B cell (primary cell): ENCODE data around the gene FMNL3. TPM values are rescaled to one million over a fixed set of nuclear protein-coding genes. Genes with fewer than 3 reads are reported as not detected.

Experiments
- ATAC-seq: fragments of 200-7000 bp; cut with Tn5 transposase; one replicate; pipeline ENCODE4 v1.10.0; 2021; ENCODE audit warnings: low read depth, mild to moderate bottlenecking, moderate number of reproducible peaks, moderate library complexity
- CTCF ChIA-PET: fragments of 350-600 bp; sonication (Branson Sonifier 250); formaldehyde crosslinking; loops from one replicate; lab custom pipeline; 2021; ENCODE audit warnings: antibody characterized with exemption, inconsistent platforms; lab: Charles Lee
- POLR2A ChIA-PET: fragments of 350-600 bp; sonication (Branson Sonifier 250); formaldehyde crosslinking; loops from one replicate; lab custom pipeline; 2021; ENCODE audit warnings: antibody characterized with exemption; lab: Charles Lee
- DNase-seq: peaks from one replicate; pipeline ENCODE4 v3.0.0; 2013
- H2AFZ ChIP-seq: 2 replicates; pipeline ENCODE4 v1.6.1; 2012; ENCODE audit warnings: mild to moderate bottlenecking, low read depth, low read length; ENCODE audit not compliant: insufficient read depth, poor library complexity, severe bottlenecking
- H3K27ac ChIP-seq, 2 donors: 1 replicate in 1 of 2; 2 replicates in 1 of 2; pipeline ENCODE4 v1.5.1; 2012 to 2013; ENCODE audit warnings: low read length in 2 of 2, mild to moderate bottlenecking in 2 of 2, moderate library complexity in 1 of 2
- H3K27me3 ChIP-seq, 4 experiments: fragments of 200-600 bp in 1 of 4; sonication (generic) in 1 of 4; replicated peaks in 1 of 4; 1 replicate in 2 of 4; 2 replicates in 2 of 4; pipeline versions ENCODE4 v1.6.1 to v1.7.0; 2013 to 2016; ENCODE audit warnings: low read length in 3 of 4, mild to moderate bottlenecking in 2 of 4, mixed read lengths in 1 of 4, moderate library complexity in 1 of 4; ENCODE audit not compliant: insufficient read depth in 4 of 4, control insufficient read depth in 3 of 4; ENCODE audit errors: control extremely low read depth in 1 of 4
- H3K36me3 ChIP-seq, 2 experiments: replicated peaks in 1 of 2; 1 replicate in 1 of 2; 2 replicates in 1 of 2; pipeline versions ENCODE4 v1.6.1 to v1.7.1; 2013; ENCODE audit warnings: low read length in 1 of 2; ENCODE audit not compliant: insufficient read depth in 2 of 2, control insufficient read depth in 1 of 2; ENCODE audit errors: control extremely low read depth in 1 of 2, extremely low read depth in 1 of 2
- H3K4me1 ChIP-seq, 2 donors: fragments of 200-600 bp in 1 of 2; sonication (generic) in 1 of 2; 1 replicate in 1 of 2; 2 replicates in 1 of 2; pipeline versions ENCODE4 v1.5.1 to v1.6.1; 2013 to 2017; ENCODE audit warnings: low read length in 2 of 2; ENCODE audit not compliant: control insufficient read depth in 2 of 2, insufficient read depth in 2 of 2
- H3K4me2 ChIP-seq: replicated peaks from 2 replicates; pipeline ENCODE3; 2012; ENCODE audit warnings: mild to moderate bottlenecking, low read depth, low read length; ENCODE audit not compliant: poor library complexity, severe bottlenecking
- H3K4me3 ChIP-seq, 5 experiments: fragments of 200-600 bp in 1 of 5; sonication (generic) in 1 of 5; 1 replicate in 3 of 5; 2 replicates in 2 of 5; pipeline versions ENCODE4 v1.5.1 to v1.7.0; 2011 to 2016; ENCODE audit warnings: low read length in 4 of 5, mild to moderate bottlenecking in 4 of 5, low read depth in 2 of 5, control low read depth in 1 of 5, moderate library complexity in 1 of 5; ENCODE audit not compliant: insufficient read depth in 1 of 5; ENCODE audit errors: control extremely low read depth in 1 of 5, extremely low read depth in 1 of 5
- H3K79me2 ChIP-seq: fragments of 200-600 bp; sonication (generic); one replicate; pipeline ENCODE4 v1.6.0; 2016; ENCODE audit warnings: low read length; ENCODE audit not compliant: control insufficient read depth, insufficient read depth
- H3K9ac ChIP-seq: fragments of 200-600 bp; sonication (generic); 2 replicates; pipeline ENCODE4 v1.6.1; 2017; ENCODE audit warnings: mild to moderate bottlenecking, low read length, moderate library complexity
- H3K9me3 ChIP-seq, 3 donors: one replicate each; pipeline versions ENCODE4 v1.6.1 to v1.7.1; 2013; ENCODE audit warnings: low read length in 2 of 3; ENCODE audit not compliant: control insufficient read depth in 2 of 3, insufficient read depth in 1 of 3; ENCODE audit errors: control extremely low read depth in 1 of 3
- H4K20me1 ChIP-seq: 2 replicates; pipeline ENCODE4 v1.6.0; 2012; ENCODE audit warnings: mild to moderate bottlenecking, low read length; ENCODE audit not compliant: insufficient read depth, control insufficient read depth, poor library complexity, severe bottlenecking
- H3K27ac Mint-ChIP-seq: one replicate; pipeline ENCODE4 v1.8.0; 2021; ENCODE audit warnings: mixed read lengths
- H3K27me3 Mint-ChIP-seq: one replicate; pipeline ENCODE4 v1.8.0; 2021; ENCODE audit warnings: mixed read lengths
- H3K4me1 Mint-ChIP-seq: one replicate; pipeline ENCODE4 v1.8.0; 2021; ENCODE audit warnings: mixed read lengths
- H3K4me3 Mint-ChIP-seq: one replicate; pipeline ENCODE4 v1.8.0; 2021; ENCODE audit warnings: mixed read lengths
- H3K9me3 Mint-ChIP-seq: one replicate; pipeline ENCODE4 v1.8.0; 2022; ENCODE audit warnings: mixed read lengths; ENCODE audit not compliant: insufficient read depth
- CTCF ChIP-seq: fragments of 200-600 bp; IDR thresholded peaks from one replicate; pipeline ENCODE4 v1.8.0; 2022; ENCODE audit warnings: antibody characterized with exemption, mild to moderate bottlenecking
- EZH2 ChIP-seq: IDR thresholded peaks from 2 replicates; pipeline ENCODE4 v1.6.1; 2012; ENCODE audit warnings: borderline replicate concordance, low read depth, mild to moderate bottlenecking, moderate library complexity, low read length; ENCODE audit not compliant: insufficient read depth, poor library complexity, severe bottlenecking
- WGBS: methylation state at CpG from one replicate; pipeline ENCODE4 v1.1.5; 2013; ENCODE audit warnings: missing lambda C conversion rate; ENCODE audit not compliant: insufficient coverage; 5-methylcytosine and 5-hydroxymethylcytosine counted together
- intact Hi-C: fragments of 100-400 bp; cut with micrococcal nuclease; formaldehyde crosslinking; loops from one replicate; pipeline ENCODE4 v1.10.0; 2022
- polyA plus RNA-seq: library from polyadenylated mRNA; depleted of rRNA; stranded (reverse); fragments of >200 nt; gene quantifications from 2 replicates; pipeline ENCODE4 v1.2.3, GENCODE V29; 2012
- total RNA-seq, 2 donors: library from RNA; stranded (reverse); fragments of 120-200 nt in 1 of 2; gene quantifications; 1 replicate in 1 of 2; 2 replicates in 1 of 2; pipeline versions ENCODE4 v1.2.3 to v1.2.4, GENCODE V29; 2013 to 2022

The FMNL3 gene
- total and polyA plus RNA-seq, 2 donors (not counting 1 experiment from before 2014, with no cell fraction given), result 19.3 to 69.9 TPM

GRCh38 chr12:49623142-49623904, 83.9 kb downstream of the FMNL3 start, which contains the start of gene PRPF40B:
Gene PRPF40B (plus strand): TSS chr12:49623561. CDS start chr12:49623591, 30 bp downstream.
- ATAC-seq (peak; percentile 85), DNase-seq (peak; percentile 92)
- Histone ChIP-seq H3K27me3 (no peaks in the 10 kb centered on the region), H3K4me1 (peaks cover 11 to 21% of the 10 kb centered on the region in 2 donors), H3K36me3 (no peaks in the 10 kb centered on the region), H3K4me2 (peak within 1 kb of the TSS; percentile 88), H2AFZ (peak within 1 kb of the TSS; percentile 62), H3K79me2 (no peaks in the 10 kb centered on the region), H3K27ac (peak within 1 kb of the TSS; percentile 56 to 65), H3K9me3 (no peaks in the 10 kb centered on the region), H3K4me3 (peak within 1 kb of the TSS; percentile 56 to 85 (median 73)), H4K20me1 (no peaks in the 10 kb centered on the region), H3K9ac (peak within 1 kb of the TSS; percentile 70)
- intact Hi-C loops, result loop anchor here (1.0 to 5.0 kb wide), 9 partner anchors 21 to 756 kb away; partner anchors contain the start of genes BCDIN3D, FMNL3, NCKAP5L and RND1
- TF ChIP-seq EZH2, result no peak
- peak; percentile 51 for TF ChIP-seq CTCF
- 2% methylated on average over 59 of the region's 76 CpGs for WGBS
- H3K9me3 Mint-ChIP-seq, result no peaks in the 10 kb centered on the region
- H3K4me1 Mint-ChIP-seq, result peaks cover 19% of the 10 kb centered on the region
- CTCF ChIA-PET, result interaction anchor here (0.5 to 5.4 kb wide), 21 partner anchors 11 to 265 kb away, joined by 3 to 61 read pairs (median 4); partner anchors contain the start of genes SPATS2 and TMBIM6
- H3K27me3 Mint-ChIP-seq, result no peaks in the 10 kb centered on the region
- H3K4me3 Mint-ChIP-seq, result peak within 1 kb of the TSS; percentile 94
- peak within 1 kb of the TSS; percentile 91 for H3K27ac Mint-ChIP-seq
- POLR2A ChIA-PET, result interaction anchor here (0.6 to 1.5 kb wide), 10 partner anchors 10 to 300 kb away, joined by 4 to 8 read pairs (median 4); partner anchors contain the start of genes MCRS1, NCKAP5L and TROAP
